HG03469 (cell line): ENCODE data around the gene CLEC16A.
"Not testable (repeated sequence)": the region's sequence is repeated elsewhere in the genome, so short reads cannot be mapped to it uniquely, and the experiment has no call there.

Experiments used
- ATAC-seq: cut with Tn5 transposase; IDR thresholded peaks from one replicate; pipeline ENCODE4 v1.9.1; 2021; ENCODE audit warnings: mild to moderate bottlenecking, moderate library complexity, moderate number of reproducible peaks; ENCODE audit not compliant: unreplicated experiment

Gene CLEC16A

DNA sequence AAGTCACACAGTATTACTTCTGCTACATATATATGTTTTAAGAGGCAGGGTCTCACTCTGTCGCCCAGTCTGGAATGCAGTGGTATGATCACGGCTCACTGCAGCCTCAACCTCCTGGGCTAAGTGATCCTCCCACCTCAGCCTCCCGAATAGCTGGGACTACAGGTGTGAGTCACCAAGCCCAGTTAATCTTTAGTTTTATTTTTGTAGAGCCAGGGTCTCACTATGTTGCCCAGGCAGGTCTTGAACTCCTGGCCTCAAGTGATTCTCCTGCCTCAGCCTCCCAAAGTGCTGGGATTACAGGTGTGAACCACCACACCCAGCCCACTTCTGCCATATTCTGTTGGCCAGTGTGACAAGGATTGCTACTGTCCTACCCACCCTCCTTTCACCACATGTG lies 19.1 kb upstream of the CLEC16A start:
- ATAC-seq, result not testable (repeated sequence)

DNA sequence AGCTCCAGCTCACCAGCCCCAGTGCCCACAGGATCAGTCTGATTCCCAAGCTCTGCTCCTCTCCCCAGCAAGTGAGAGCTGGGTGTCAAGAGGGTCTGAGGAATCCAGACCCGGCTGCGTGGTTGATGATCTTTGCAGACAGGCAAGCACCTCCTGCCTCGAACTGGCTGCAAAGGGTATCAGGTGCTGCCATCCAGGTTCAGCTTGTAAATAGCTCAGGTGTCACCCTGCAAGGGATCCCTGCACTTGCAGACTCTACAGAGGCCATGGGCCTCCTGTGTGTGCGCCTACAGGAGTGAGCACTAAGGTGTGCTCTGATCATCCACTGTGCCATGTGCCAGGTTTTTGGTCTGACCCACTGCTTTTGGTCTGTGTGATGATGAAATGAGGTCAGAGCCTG lies 18.3 kb upstream of the CLEC16A start:
- ATAC-seq, result no peak

- no peak for ATAC-seq
Measured at GRCh38 chr16:10926867-10927266, 17.5 kb upstream of the CLEC16A start.

GRCh38 chr16:10927497-10928112 lies 16.8 kb upstream of the CLEC16A start:
- no peak for ATAC-seq

DNA sequence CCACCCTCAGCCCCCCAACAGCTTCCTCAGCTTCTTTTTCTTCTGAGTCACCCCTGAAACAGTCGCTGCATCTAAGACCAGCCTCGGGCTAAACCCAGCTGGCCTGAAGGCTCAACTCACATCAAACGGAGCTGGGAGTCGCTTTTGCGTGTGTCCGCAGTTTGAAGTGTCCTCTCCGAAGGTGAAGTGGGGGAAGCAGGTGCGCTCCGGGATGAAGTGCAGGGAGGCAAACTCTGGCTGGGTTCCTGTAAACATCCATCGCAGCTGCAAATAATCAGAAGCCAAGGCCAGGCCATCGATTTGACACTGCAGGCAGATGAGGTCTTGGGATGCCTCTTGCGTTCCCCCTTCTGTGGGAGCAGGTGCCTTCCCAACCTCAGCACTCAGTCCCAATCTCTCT lies 15.3 kb upstream of the CLEC16A start:
- not testable (repeated sequence) for ATAC-seq

GRCh38 chr16:10929853-10930754 lies 14.3 kb upstream of the CLEC16A start:
- no peak for ATAC-seq

GRCh38 chr16:10930755-10931093 lies 13.6 kb upstream of the CLEC16A start:
- no peak for ATAC-seq

- ATAC-seq, result no peak
Measured at GRCh38 chr16:10931134-10931533, 13.2 kb upstream of the CLEC16A start.

- no peak for ATAC-seq
Measured at GRCh38 chr16:10931977-10932632, 12.3 kb upstream of the CLEC16A start.

- no peak for ATAC-seq
Measured at GRCh38 chr16:10932959-10933710, 11.2 kb upstream of the CLEC16A start.

GRCh38 chr16:10933865-10934264 lies 10.5 kb upstream of the CLEC16A start:
- no peak for ATAC-seq

GRCh38 chr16:10934325-10935107 lies 9.8 kb upstream of the CLEC16A start:
- no peak for ATAC-seq

GRCh38 chr16:10935226-10935915 lies 9.0 kb upstream of the CLEC16A start:
- ATAC-seq, result no peak

GRCh38 chr16:10936272-10936984 lies 7.9 kb upstream of the CLEC16A start:
- ATAC-seq, result no peak

- ATAC-seq, result no peak
Measured at GRCh38 chr16:10937068-10937859, 7.1 kb upstream of the CLEC16A start.

- no peak for ATAC-seq
Measured at GRCh38 chr16:10938321-10938720, 6.0 kb upstream of the CLEC16A start.

GRCh38 chr16:10938796-10939648 lies 5.3 kb upstream of the CLEC16A start:
- ATAC-seq, result no peak
